ENCODE measurements around the gene PER3.

PER3 gene

DNA sequence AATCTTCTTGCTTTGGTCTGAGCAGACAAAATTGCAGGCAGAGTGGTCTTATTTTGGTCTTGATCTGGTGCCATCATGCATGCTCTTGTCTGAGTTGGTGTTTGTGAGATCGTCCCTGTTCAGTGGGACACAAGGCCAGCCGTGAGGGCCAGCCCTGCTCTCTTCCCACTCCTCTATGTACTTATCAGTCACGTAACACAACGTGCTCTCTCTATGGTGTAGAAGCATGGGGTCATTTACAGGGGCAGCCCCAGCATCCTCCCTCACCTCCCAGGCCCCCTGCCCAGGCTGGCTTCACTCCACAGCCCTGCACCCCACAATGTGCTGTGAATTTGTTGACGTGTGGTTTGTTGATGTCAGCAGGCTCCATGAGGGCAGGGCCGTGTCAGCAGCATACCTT, 87.0 kb downstream of the PER3 start:
- Histone ChIP-seq H3K4me2 (ENCODE audit: low read depth, low read length) (no peak overlapping the region), H3K9ac (ENCODE audit: low read length) (no peak overlapping the region), H3F3A (ENCODE audit: insufficient read depth, low read length) (no peaks in the 10 kb centered on the region), H4K20me1 (ENCODE audit: insufficient read depth, low read length) (no peaks in the 10 kb centered on the region), H3K36me3 (replicated peaks; ENCODE audit: insufficient read depth, low read length) (no peaks in the 10 kb centered on the region), H3K4me3 (ENCODE audit: low read length) (no peak overlapping the region), H2AFZ (ENCODE audit: low read length) (no peak overlapping the region), H3K9me3 (replicated peaks; ENCODE audit: insufficient read depth, low read length) (no peaks in the 10 kb centered on the region), H3K79me2 (ENCODE audit: low read length) (no peaks in the 10 kb centered on the region), H3K9me2 (replicated peaks; ENCODE audit: insufficient read depth, low read length) (no peaks in the 10 kb centered on the region), H3K27ac (ENCODE audit: low read length) (no peak overlapping the region), H3K4me1 (ENCODE audit: low read length) (no peaks in the 10 kb centered on the region), H3K27me3 (replicated peaks; ENCODE audit: insufficient read depth, low read length) (peaks cover 69% of the 10 kb centered on the region)
- TF ChIP-seq EZH2 (optimal IDR thresholded peaks at IDR 0.05; ENCODE audit: low read depth, low read length) = no peak
- no peak for DNase-seq

- H3K9me2 ChIP-seq (replicated peaks; ENCODE audit: insufficient read depth, low read length) = no peaks in the 10 kb centered on the region
- no peak overlapping the region for H2AFZ ChIP-seq (ENCODE audit: low read length)
- TF ChIP-seq, protein P1, sequence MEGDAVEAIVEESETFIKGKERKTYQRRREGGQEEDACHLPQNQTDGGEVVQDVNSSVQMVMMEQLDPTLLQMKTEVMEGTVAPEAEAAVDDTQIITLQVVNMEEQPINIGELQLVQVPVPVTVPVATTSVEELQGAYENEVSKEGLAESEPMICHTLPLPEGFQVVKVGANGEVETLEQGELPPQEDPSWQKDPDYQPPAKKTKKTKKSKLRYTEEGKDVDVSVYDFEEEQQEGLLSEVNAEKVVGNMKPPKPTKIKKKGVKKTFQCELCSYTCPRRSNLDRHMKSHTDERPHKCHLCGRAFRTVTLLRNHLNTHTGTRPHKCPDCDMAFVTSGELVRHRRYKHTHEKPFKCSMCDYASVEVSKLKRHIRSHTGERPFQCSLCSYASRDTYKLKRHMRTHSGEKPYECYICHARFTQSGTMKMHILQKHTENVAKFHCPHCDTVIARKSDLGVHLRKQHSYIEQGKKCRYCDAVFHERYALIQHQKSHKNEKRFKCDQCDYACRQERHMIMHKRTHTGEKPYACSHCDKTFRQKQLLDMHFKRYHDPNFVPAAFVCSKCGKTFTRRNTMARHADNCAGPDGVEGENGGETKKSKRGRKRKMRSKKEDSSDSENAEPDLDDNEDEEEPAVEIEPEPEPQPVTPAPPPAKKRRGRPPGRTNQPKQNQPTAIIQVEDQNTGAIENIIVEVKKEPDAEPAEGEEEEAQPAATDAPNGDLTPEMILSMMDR (IDR thresholded peaks at IDR 0.05; ENCODE audit: low read length) = no peak
- TF ChIP-seq EZH2 (optimal IDR thresholded peaks at IDR 0.05; ENCODE audit: low read depth, low read length) (no peak), EZH2phosphoT487 (IDR thresholded peaks at IDR 0.05; ENCODE audit: low read length) (no peak)
- H4K20me1 ChIP-seq (ENCODE audit: insufficient read depth, low read length) = no peaks in the 10 kb centered on the region
- no peak overlapping the region for H3K4me3 ChIP-seq (ENCODE audit: low read length)
- H3K9me3 ChIP-seq (replicated peaks; ENCODE audit: insufficient read depth, low read length) = no peaks in the 10 kb centered on the region
- no peak overlapping the region for H3K4me2 ChIP-seq (ENCODE audit: low read depth, low read length)
- no peaks in the 10 kb centered on the region for H3F3A ChIP-seq (ENCODE audit: insufficient read depth, low read length)
- H3K4me1 ChIP-seq (ENCODE audit: low read length) = no peaks in the 10 kb centered on the region
- peaks cover 57% of the 10 kb centered on the region for H3K27me3 ChIP-seq (replicated peaks; ENCODE audit: insufficient read depth, low read length)
- no peaks in the 10 kb centered on the region for H3K36me3 ChIP-seq (replicated peaks; ENCODE audit: insufficient read depth, low read length)
- no peak overlapping the region for H3K9ac ChIP-seq (ENCODE audit: low read length)
- no peak for DNase-seq
- no peaks in the 10 kb centered on the region for H3K79me2 ChIP-seq (ENCODE audit: low read length)
- H3K27ac ChIP-seq (ENCODE audit: low read length) = no peak overlapping the region
Observed at GRCh38 chr1:7873801-7874795, 90.0 kb downstream of the PER3 start.

GRCh38 chr1:7878027-7878426, 93.9 kb downstream of the PER3 start:
- Histone ChIP-seq H3F3A (ENCODE audit: insufficient read depth, low read length) (no peaks in the 10 kb centered on the region), H2AFZ (ENCODE audit: low read length) (no peak overlapping the region), H3K9ac (ENCODE audit: low read length) (no peak overlapping the region), H3K9me2 (replicated peaks; ENCODE audit: insufficient read depth, low read length) (no peaks in the 10 kb centered on the region), H3K27ac (ENCODE audit: low read length) (no peak overlapping the region), H3K4me1 (ENCODE audit: low read length) (no peaks in the 10 kb centered on the region), H3K9me3 (replicated peaks; ENCODE audit: insufficient read depth, low read length) (no peaks in the 10 kb centered on the region), H3K27me3 (replicated peaks; ENCODE audit: insufficient read depth, low read length) (peaks cover 54% of the 10 kb centered on the region), H3K4me2 (ENCODE audit: low read depth, low read length) (no peak overlapping the region), H3K79me2 (ENCODE audit: low read length) (no peaks in the 10 kb centered on the region), H4K20me1 (ENCODE audit: insufficient read depth, low read length) (no peaks in the 10 kb centered on the region), H3K36me3 (replicated peaks; ENCODE audit: insufficient read depth, low read length) (no peaks in the 10 kb centered on the region), H3K4me3 (ENCODE audit: low read length) (no peak overlapping the region)
- DNase-seq = no peak
- TF ChIP-seq EZH2 (optimal IDR thresholded peaks at IDR 0.05; ENCODE audit: low read depth, low read length) (no peak), EZH2phosphoT487 (IDR thresholded peaks at IDR 0.05; ENCODE audit: low read length) (no peak)
- TF ChIP-seq, protein P1 (IDR thresholded peaks at IDR 0.05; ENCODE audit: low read length) = no peak

DNA sequence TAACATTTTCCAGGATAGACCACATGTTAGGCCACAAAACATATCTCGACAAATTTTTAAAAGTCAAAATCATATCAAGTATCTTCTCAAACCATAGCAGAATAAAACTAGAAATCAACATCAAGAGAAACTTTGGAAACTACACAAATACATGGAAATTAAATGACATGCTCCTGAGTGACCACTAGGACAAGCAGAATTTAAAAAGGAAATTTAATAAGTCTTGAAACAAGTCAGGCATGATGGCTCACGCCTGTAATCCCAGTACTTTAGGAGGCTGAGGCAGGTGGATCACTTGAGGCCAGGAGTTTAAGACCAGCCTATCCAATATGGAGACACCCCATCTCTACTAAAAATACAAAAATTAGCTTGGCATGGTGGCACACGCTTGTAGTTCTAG, 95.1 kb downstream of the PER3 start:
- DNase-seq = no peak
- no peak overlapping the region for H2AFZ ChIP-seq (ENCODE audit: low read length)
- H4K20me1 ChIP-seq (ENCODE audit: insufficient read depth, low read length) = no peaks in the 10 kb centered on the region
- TF ChIP-seq, protein P1 (IDR thresholded peaks at IDR 0.05; ENCODE audit: low read length) = no peak
- TF ChIP-seq EZH2phosphoT487 (IDR thresholded peaks at IDR 0.05; ENCODE audit: low read length) (no peak), EZH2 (optimal IDR thresholded peaks at IDR 0.05; ENCODE audit: low read depth, low read length) (no peak)
- no peaks in the 10 kb centered on the region for H3K4me1 ChIP-seq (ENCODE audit: low read length)
- no peak overlapping the region for H3K4me2 ChIP-seq (ENCODE audit: low read depth, low read length)
- H3K9me2 ChIP-seq (replicated peaks; ENCODE audit: insufficient read depth, low read length) = no peaks in the 10 kb centered on the region
- no peaks in the 10 kb centered on the region for H3K9me3 ChIP-seq (replicated peaks; ENCODE audit: insufficient read depth, low read length)
- H3F3A ChIP-seq (ENCODE audit: insufficient read depth, low read length) = no peaks in the 10 kb centered on the region
- H3K27me3 ChIP-seq (replicated peaks; ENCODE audit: insufficient read depth, low read length) = peaks cover 43% of the 10 kb centered on the region
- H3K9ac ChIP-seq (ENCODE audit: low read length) = no peak overlapping the region
- H3K4me3 ChIP-seq (ENCODE audit: low read length) = no peak overlapping the region
- no peaks in the 10 kb centered on the region for H3K36me3 ChIP-seq (replicated peaks; ENCODE audit: insufficient read depth, low read length)
- H3K27ac ChIP-seq (ENCODE audit: low read length) = no peak overlapping the region
- H3K79me2 ChIP-seq (ENCODE audit: low read length) = no peaks in the 10 kb centered on the region

Measured in MM.1S (cell line).